Chondrocyte (in vitro differentiated cells): ENCODE data around the gene RAB40C. TPM values are rescaled to one million over a fixed set of nuclear protein-coding genes. Genes with fewer than 3 reads are reported as not detected.

ENCODE experiments used
- DNase-seq: peaks from one replicate; pipeline ENCODE4 v3.0.0; 2021; ENCODE audit warnings: mixed read lengths, low spot score
- H3K27ac Mint-ChIP-seq: one replicate; pipeline ENCODE4 v1.8.0; 2021; ENCODE audit warnings: mild to moderate bottlenecking, moderate library complexity, mixed read lengths; ENCODE audit not compliant: unreplicated experiment
- H3K27me3 Mint-ChIP-seq: 2 replicates; pipeline ENCODE4 v1.8.0; 2021; ENCODE audit warnings: low read depth, mixed read lengths
- H3K36me3 Mint-ChIP-seq: 2 replicates; pipeline ENCODE4 v1.8.0; 2021; ENCODE audit warnings: low read depth, mixed read lengths
- H3K4me1 Mint-ChIP-seq: 2 replicates; pipeline ENCODE4 v1.8.0; 2021; ENCODE audit warnings: low read depth, mild to moderate bottlenecking, mixed read lengths
- H3K4me3 Mint-ChIP-seq: one replicate; pipeline ENCODE4 v1.8.0; 2021; ENCODE audit warnings: mild to moderate bottlenecking, moderate library complexity, mixed read lengths; ENCODE audit not compliant: unreplicated experiment
- H3K9me3 Mint-ChIP-seq: 2 replicates; pipeline ENCODE4 v1.8.0; 2021; ENCODE audit warnings: low read depth, mixed read lengths
- CTCF ChIP-seq: fragments of 200-600 bp; sonication (generic); IDR thresholded peaks from 2 replicates; pipeline ENCODE4 v1.5.0; 2021; ENCODE audit warnings: antibody characterized with exemption, mild to moderate bottlenecking, moderate library complexity
- total RNA-seq: library from RNA; stranded (reverse); gene quantifications from 3 replicates; pipeline ENCODE4 v1.2.1, GENCODE V29; 2021

Gene RAB40C
- total RNA-seq, 1 donor from 2014 or later: 19.6 TPM

- no peak for DNase-seq
- Mint-ChIP-seq H3K4me3 (no peak overlapping the region), H3K27ac (no peak overlapping the region), H3K9me3 (no peaks in the 10 kb centered on the region), H3K36me3 (peaks cover 2% of the 10 kb centered on the region), H3K27me3 (no peaks in the 10 kb centered on the region), H3K4me1 (peaks cover 15% of the 10 kb centered on the region)
- TF ChIP-seq CTCF: no peak
These were observed 81.7 kb downstream of the RAB40C start for GRCh38 chr16:671353-672131.

- no peaks in the 10 kb centered on the region for H3K9me3 Mint-ChIP-seq
These were observed 82.5 kb downstream of the RAB40C start for GRCh38 chr16:672371-672770.

GRCh38 chr16:672851-673250 lies 83.0 kb downstream of the RAB40C start:
- Mint-ChIP-seq H3K27ac (no peak overlapping the region), H3K27me3 (no peaks in the 10 kb centered on the region), H3K4me1 (peaks cover 12% of the 10 kb centered on the region), H3K9me3 (no peaks in the 10 kb centered on the region), H3K4me3 (no peak overlapping the region), H3K36me3 (peaks cover 2% of the 10 kb centered on the region)
- DNase-seq: no peak
- no peak for TF ChIP-seq CTCF

More at GRCh38 chr16:672371-672770, 82.5 kb downstream of the RAB40C start:
- no peak overlapping the region for H3K4me3 Mint-ChIP-seq
- peaks cover 15% of the 10 kb centered on the region for H3K4me1 Mint-ChIP-seq
- H3K27me3 Mint-ChIP-seq: no peaks in the 10 kb centered on the region
- TF ChIP-seq CTCF: no peak
- peaks cover 2% of the 10 kb centered on the region for H3K36me3 Mint-ChIP-seq
- H3K27ac Mint-ChIP-seq: no peak overlapping the region
- no peak for DNase-seq

GRCh38 chr16:673399-673991 lies 83.6 kb downstream of the RAB40C start:
- no peaks in the 10 kb centered on the region for H3K9me3 Mint-ChIP-seq
- DNase-seq: no peak
- H3K27me3 Mint-ChIP-seq: no peaks in the 10 kb centered on the region
- H3K36me3 Mint-ChIP-seq: peaks cover 2% of the 10 kb centered on the region
- no peak overlapping the region for H3K27ac Mint-ChIP-seq
- no peak overlapping the region for H3K4me3 Mint-ChIP-seq
- no peak for TF ChIP-seq CTCF
- H3K4me1 Mint-ChIP-seq: peaks cover 12% of the 10 kb centered on the region

GRCh38 chr16:674214-674881 lies 84.5 kb downstream of the RAB40C start:
- peak overlapping the region; percentile 57 for H3K27ac Mint-ChIP-seq
- H3K27me3 Mint-ChIP-seq: no peaks in the 10 kb centered on the region
- no peak for TF ChIP-seq CTCF
- peaks cover 12% of the 10 kb centered on the region for H3K4me1 Mint-ChIP-seq
- DNase-seq: no peak
- peaks cover 2% of the 10 kb centered on the region for H3K36me3 Mint-ChIP-seq
- no peak overlapping the region for H3K4me3 Mint-ChIP-seq
- H3K9me3 Mint-ChIP-seq: no peaks in the 10 kb centered on the region
